ENCODE measurements around the gene YES1. TPM values are rescaled to one million over a fixed set of nuclear protein-coding genes. Genes with fewer than 3 reads are reported as not detected.

Gene YES1
- total RNA-seq (4.1 TPM), polyA plus RNA-seq (1 to 10 TPM in 2 of 4 donors, under 1 TPM in 2; 0.23 to 2.1 (median 1.2) TPM)

GRCh38 chr18:811892-812375, at the start of gene YES1:
Gene YES1 (minus strand): TSS chr18:812242. CDS start chr18:756827, 55,415 bp downstream.
- peaks cover 27% of the 10 kb centered on the region for H3K27me3 Mint-ChIP-seq
- Histone ChIP-seq H3K36me3 (ENCODE audit: control insufficient read depth, insufficient read depth, low read length) (no peaks in the 10 kb centered on the region), H3K9me3 (ENCODE audit: control insufficient read depth in 2 of 2, low read length in 2 of 2) (no peaks in the 10 kb centered on the region), H3K27me3 (ENCODE audit: control insufficient read depth, insufficient read depth, low read length) (peaks cover 18% of the 10 kb centered on the region), H3K4me1 (ENCODE audit: control insufficient read depth, insufficient read depth, low read length, poor library complexity, severe bottlenecking) (peaks cover 33% of the 10 kb centered on the region), H3K27ac (ENCODE audit: insufficient read depth, low read length, poor library complexity, severe bottlenecking) (peak within 1 kb of the TSS; percentile 88), H3K4me3 (ENCODE audit: low read depth, low read length) (peak within 1 kb of the TSS; percentile 91)
- peak in 1 of 3 donors; percentile 64 for DNase-seq
- H3K36me3 Mint-ChIP-seq: no peaks in the 10 kb centered on the region
- no peaks in the 10 kb centered on the region for H3K9me3 Mint-ChIP-seq
- ATAC-seq (ENCODE audit: low read depth in 2 of 2): peak in 1 of 2 donors; percentile 43
- H3K27ac Mint-ChIP-seq: peak within 1 kb of the TSS; percentile 97 to 99 (median 98)
- peaks cover 23 to 79% (median 52%) of the 10 kb centered on the region in 4 donors for H3K4me1 Mint-ChIP-seq
- H3K4me3 Mint-ChIP-seq: peak within 1 kb of the TSS; percentile 92 to 98 (median 94)

- Mint-ChIP-seq H3K9me3 (no peaks in the 10 kb centered on the region), H3K4me3 (no peak overlapping the region), H3K4me1 (no peaks in the 10 kb centered on the region), H3K27ac (no peak overlapping the region), H3K36me3 (no peaks in the 10 kb centered on the region), H3K27me3 (peaks cover 28% of the 10 kb centered on the region)
- peaks cover 3% of the 10 kb centered on the region for H3K27me3 ChIP-seq (ENCODE audit: control insufficient read depth, insufficient read depth, low read length)
- H3K4me1 ChIP-seq (ENCODE audit: control insufficient read depth, insufficient read depth, low read length, poor library complexity, severe bottlenecking): no peaks in the 10 kb centered on the region
- H3K27ac ChIP-seq (ENCODE audit: insufficient read depth, low read length, poor library complexity, severe bottlenecking): no peak overlapping the region
- H3K36me3 ChIP-seq (ENCODE audit: control insufficient read depth, insufficient read depth, low read length): no peaks in the 10 kb centered on the region
- DNase-seq (no peak), ATAC-seq (ENCODE audit: low read depth in 2 of 2) (no peak)
- H3K9me3 ChIP-seq (ENCODE audit: control insufficient read depth in 2 of 2, low read length in 2 of 2): no peaks in the 10 kb centered on the region
- no peak overlapping the region for H3K4me3 ChIP-seq (ENCODE audit: low read depth, low read length)
Observed at GRCh38 chr18:857986-858385, 45.9 kb upstream of the YES1 start.

- H3K27ac ChIP-seq (ENCODE audit: insufficient read depth, low read length, poor library complexity, severe bottlenecking): no peak overlapping the region
- no peaks in the 10 kb centered on the region for H3K9me3 Mint-ChIP-seq
- H3K4me1 Mint-ChIP-seq: no peaks in the 10 kb centered on the region
- no peak overlapping the region for H3K4me3 Mint-ChIP-seq
- ATAC-seq (ENCODE audit: low read depth in 2 of 2) (no peak), DNase-seq (no peak)
- no peaks in the 10 kb centered on the region for H3K36me3 Mint-ChIP-seq
- no peak overlapping the region for H3K4me3 ChIP-seq (ENCODE audit: low read depth, low read length)
- peaks cover 6% of the 10 kb centered on the region for H3K27me3 Mint-ChIP-seq
- H3K27me3 ChIP-seq (ENCODE audit: control insufficient read depth, insufficient read depth, low read length): no peaks in the 10 kb centered on the region
- H3K36me3 ChIP-seq (ENCODE audit: control insufficient read depth, insufficient read depth, low read length): no peaks in the 10 kb centered on the region
- H3K27ac Mint-ChIP-seq: peak overlapping the region in 1 of 3 donors; percentile 50
- no peaks in the 10 kb centered on the region for H3K4me1 ChIP-seq (ENCODE audit: control insufficient read depth, insufficient read depth, low read length, poor library complexity, severe bottlenecking)
- H3K9me3 ChIP-seq (ENCODE audit: control insufficient read depth in 2 of 2, low read length in 2 of 2): no peaks in the 10 kb centered on the region
Observed at GRCh38 chr18:853471-853870, 41.4 kb upstream of the YES1 start.

GRCh38 chr18:850960-851359, 38.9 kb upstream of the YES1 start:
- H3K4me1 ChIP-seq (ENCODE audit: control insufficient read depth, insufficient read depth, low read length, poor library complexity, severe bottlenecking): no peaks in the 10 kb centered on the region
- no peak overlapping the region for H3K4me3 ChIP-seq (ENCODE audit: low read depth, low read length)
- no peak overlapping the region for H3K27ac ChIP-seq (ENCODE audit: insufficient read depth, low read length, poor library complexity, severe bottlenecking)
- ATAC-seq (ENCODE audit: low read depth in 2 of 2) (no peak), DNase-seq (no peak)
- Mint-ChIP-seq H3K27ac (no peak overlapping the region), H3K27me3 (peaks cover 6% of the 10 kb centered on the region), H3K36me3 (no peaks in the 10 kb centered on the region), H3K4me1 (no peaks in the 10 kb centered on the region), H3K9me3 (no peaks in the 10 kb centered on the region), H3K4me3 (no peak overlapping the region)
- H3K27me3 ChIP-seq (ENCODE audit: control insufficient read depth, insufficient read depth, low read length): no peaks in the 10 kb centered on the region
- no peaks in the 10 kb centered on the region for H3K9me3 ChIP-seq (ENCODE audit: control insufficient read depth in 2 of 2, low read length in 2 of 2)
- H3K36me3 ChIP-seq (ENCODE audit: control insufficient read depth, insufficient read depth, low read length): no peaks in the 10 kb centered on the region

GRCh38 chr18:849021-849420, 37.0 kb upstream of the YES1 start:
- Mint-ChIP-seq H3K36me3 (no peaks in the 10 kb centered on the region), H3K27ac (no peak overlapping the region), H3K9me3 (no peaks in the 10 kb centered on the region), H3K4me3 (no peak overlapping the region), H3K27me3 (peaks cover 6% of the 10 kb centered on the region), H3K4me1 (no peaks in the 10 kb centered on the region)
- no peaks in the 10 kb centered on the region for H3K4me1 ChIP-seq (ENCODE audit: control insufficient read depth, insufficient read depth, low read length, poor library complexity, severe bottlenecking)
- H3K27ac ChIP-seq (ENCODE audit: insufficient read depth, low read length, poor library complexity, severe bottlenecking): no peak overlapping the region
- no peak overlapping the region for H3K4me3 ChIP-seq (ENCODE audit: low read depth, low read length)
- H3K36me3 ChIP-seq (ENCODE audit: control insufficient read depth, insufficient read depth, low read length): no peaks in the 10 kb centered on the region
- no peaks in the 10 kb centered on the region for H3K27me3 ChIP-seq (ENCODE audit: control insufficient read depth, insufficient read depth, low read length)
- ATAC-seq (ENCODE audit: low read depth in 2 of 2): no peak
- H3K9me3 ChIP-seq (ENCODE audit: control insufficient read depth in 2 of 2, low read length in 2 of 2): no peaks in the 10 kb centered on the region
- no peak for DNase-seq

GRCh38 chr18:848062-848861, 36.2 kb upstream of the YES1 start:
- no peaks in the 10 kb centered on the region for H3K9me3 ChIP-seq (ENCODE audit: control insufficient read depth in 2 of 2, low read length in 2 of 2)
- Mint-ChIP-seq H3K27me3 (no peaks in the 10 kb centered on the region), H3K9me3 (no peaks in the 10 kb centered on the region), H3K4me3 (no peak overlapping the region), H3K4me1 (no peaks in the 10 kb centered on the region), H3K36me3 (no peaks in the 10 kb centered on the region), H3K27ac (no peak overlapping the region)
- ATAC-seq (ENCODE audit: low read depth in 2 of 2): no peak
- H3K4me1 ChIP-seq (ENCODE audit: control insufficient read depth, insufficient read depth, low read length, poor library complexity, severe bottlenecking): no peaks in the 10 kb centered on the region
- no peak overlapping the region for H3K4me3 ChIP-seq (ENCODE audit: low read depth, low read length)
- H3K36me3 ChIP-seq (ENCODE audit: control insufficient read depth, insufficient read depth, low read length): no peaks in the 10 kb centered on the region
- no peak overlapping the region for H3K27ac ChIP-seq (ENCODE audit: insufficient read depth, low read length, poor library complexity, severe bottlenecking)
- DNase-seq: no peak
- no peaks in the 10 kb centered on the region for H3K27me3 ChIP-seq (ENCODE audit: control insufficient read depth, insufficient read depth, low read length)

- H3K4me1 Mint-ChIP-seq: no peaks in the 10 kb centered on the region
- H3K27me3 ChIP-seq (ENCODE audit: control insufficient read depth, insufficient read depth, low read length): peaks cover 1% of the 10 kb centered on the region
- no peak overlapping the region for H3K4me3 ChIP-seq (ENCODE audit: low read depth, low read length)
- H3K4me1 ChIP-seq (ENCODE audit: control insufficient read depth, insufficient read depth, low read length, poor library complexity, severe bottlenecking): no peaks in the 10 kb centered on the region
- no peaks in the 10 kb centered on the region for H3K9me3 Mint-ChIP-seq
- H3K36me3 ChIP-seq (ENCODE audit: control insufficient read depth, insufficient read depth, low read length): no peaks in the 10 kb centered on the region
- H3K27me3 Mint-ChIP-seq: peaks cover 14% of the 10 kb centered on the region
- H3K4me3 Mint-ChIP-seq: no peak overlapping the region
- no peak overlapping the region for H3K27ac Mint-ChIP-seq
- ATAC-seq (ENCODE audit: low read depth in 2 of 2) (no peak), DNase-seq (no peak)
- no peak overlapping the region for H3K27ac ChIP-seq (ENCODE audit: insufficient read depth, low read length, poor library complexity, severe bottlenecking)
- no peaks in the 10 kb centered on the region for H3K9me3 ChIP-seq (ENCODE audit: control insufficient read depth in 2 of 2, low read length in 2 of 2)
- H3K36me3 Mint-ChIP-seq: no peaks in the 10 kb centered on the region
Observed at GRCh38 chr18:845152-845819, 33.2 kb upstream of the YES1 start.
